ENCODE data around the gene PSMD1.

The PSMD1 gene

GRCh38 chr2:231036131-231036530, 20.5 kb upstream of the PSMD1 start:
- DNase-seq, result no peak

GRCh38 chr2:231036578-231037106, 20.0 kb upstream of the PSMD1 start:
- no peak for DNase-seq

- no peak for DNase-seq
These were observed 19.4 kb upstream of the PSMD1 start, which contains the start of gene C2orf72 for GRCh38 chr2:231037202-231037730. TSS of gene C2orf72 (plus strand) at chr2:231037523. CDS start at chr2:231037566, 43 bp downstream.

GRCh38 chr2:231037731-231038482, 18.8 kb upstream of the PSMD1 start:
- no peak for DNase-seq

GRCh38 chr2:231038483-231039293, 18.0 kb upstream of the PSMD1 start:
- DNase-seq, result no peak

GRCh38 chr2:231039294-231039664, 17.4 kb upstream of the PSMD1 start:
- DNase-seq, result no peak

- no peak for DNase-seq
These were observed 16.8 kb upstream of the PSMD1 start for GRCh38 chr2:231039821-231040364.

- no peak for DNase-seq
These were observed 15.5 kb upstream of the PSMD1 start for GRCh38 chr2:231041061-231041689.

DNA sequence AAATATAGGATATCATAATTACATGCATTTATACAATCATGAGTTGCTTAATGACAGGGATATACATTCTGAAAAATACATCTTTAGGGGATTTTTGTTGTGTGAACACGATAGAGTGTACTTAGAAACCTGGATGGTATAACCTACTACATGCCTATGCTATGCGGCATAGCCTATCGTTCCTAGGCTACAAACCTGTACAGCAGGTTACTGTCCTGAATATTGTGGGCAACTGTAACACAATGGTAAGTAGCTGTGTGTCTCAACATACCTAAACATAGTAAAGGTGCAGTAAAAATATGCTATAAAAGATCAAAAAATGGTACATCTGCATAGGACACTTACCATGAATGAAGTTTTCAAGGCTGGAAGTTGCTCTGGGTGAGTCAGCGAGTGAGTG, 12.9 kb upstream of the PSMD1 start:
- DNase-seq, result no peak

- no peak for DNase-seq
These were observed 9.8 kb upstream of the PSMD1 start for GRCh38 chr2:231046916-231047273.

DNA sequence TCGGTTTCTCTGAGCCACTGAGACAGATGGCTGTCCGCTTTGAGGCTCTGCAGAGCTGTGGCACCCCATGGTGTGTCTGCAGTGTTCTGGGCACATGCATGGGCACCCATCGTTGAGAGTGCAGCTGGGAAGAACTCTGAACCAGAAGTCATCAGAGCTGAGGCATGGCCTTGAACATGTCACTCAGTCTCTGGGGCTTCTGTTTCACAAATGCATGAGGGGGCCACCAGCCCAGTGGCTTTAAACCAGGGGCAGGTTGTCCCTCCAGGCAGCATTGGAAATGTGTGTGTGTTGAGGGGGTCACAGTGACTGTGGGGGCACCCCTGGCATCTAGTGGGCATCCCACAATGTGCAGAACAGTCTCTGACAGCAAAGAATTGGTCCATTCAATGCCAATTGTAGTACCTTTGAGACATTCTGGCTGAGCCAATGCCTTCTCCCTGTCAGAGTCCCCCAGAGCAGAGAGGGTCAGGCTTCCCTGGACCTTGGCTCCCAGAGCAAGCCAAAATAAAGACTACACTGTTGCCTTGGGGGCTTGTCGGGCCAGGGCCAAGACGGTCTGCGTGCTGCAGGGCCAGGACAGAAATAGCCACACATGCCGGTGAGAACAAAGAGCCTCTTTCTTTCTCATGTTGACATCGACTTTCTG, 9.3 kb upstream of the PSMD1 start:
- no peak for DNase-seq

DNA sequence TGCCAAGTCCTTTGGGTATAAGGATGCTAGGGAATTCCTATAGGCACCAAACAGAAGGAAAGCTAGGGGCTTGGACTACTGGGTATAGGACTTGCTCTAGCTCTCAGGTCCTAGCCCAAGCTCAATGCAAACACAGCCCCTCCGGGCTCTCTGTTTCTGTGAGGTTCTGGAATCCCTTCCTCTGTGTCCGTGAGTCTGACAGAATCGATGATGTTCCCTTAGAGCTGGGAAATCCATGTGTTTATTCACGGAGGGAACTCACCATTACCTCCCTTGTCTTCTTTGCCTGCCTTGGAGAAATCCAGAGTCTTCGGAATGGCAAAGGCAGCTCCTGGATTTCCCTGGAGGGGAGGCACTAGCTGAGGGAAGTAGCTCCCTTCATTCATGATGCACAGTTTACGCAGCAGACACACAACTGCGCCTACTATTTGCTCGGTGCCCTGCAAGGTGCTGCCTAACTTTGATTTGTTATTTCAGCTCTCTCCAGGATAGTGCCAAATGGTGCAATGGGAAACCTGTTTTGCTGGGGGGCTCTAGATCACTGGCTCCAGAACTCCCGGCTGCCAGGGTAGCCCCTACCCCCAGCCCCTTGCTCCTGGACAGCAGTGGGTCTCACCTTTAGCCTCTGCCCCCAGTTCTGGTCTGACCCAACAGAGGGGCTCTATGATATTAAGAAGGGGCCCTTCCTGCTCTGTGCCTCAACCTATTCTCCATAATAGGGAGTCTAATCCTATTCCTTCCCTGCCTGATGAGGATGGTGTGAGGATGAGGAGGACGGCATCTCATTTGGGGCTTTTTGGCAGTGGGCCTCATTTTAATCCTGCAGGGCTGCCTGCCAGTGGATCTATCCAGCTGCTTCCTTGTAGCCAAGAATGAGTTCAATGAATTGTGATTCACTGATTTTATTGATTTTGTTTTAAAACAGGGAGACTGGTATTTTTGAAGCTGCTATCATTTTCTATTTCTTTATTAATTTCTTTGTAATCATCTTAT, 8.4 kb upstream of the PSMD1 start:
- no peak for DNase-seq

DNA sequence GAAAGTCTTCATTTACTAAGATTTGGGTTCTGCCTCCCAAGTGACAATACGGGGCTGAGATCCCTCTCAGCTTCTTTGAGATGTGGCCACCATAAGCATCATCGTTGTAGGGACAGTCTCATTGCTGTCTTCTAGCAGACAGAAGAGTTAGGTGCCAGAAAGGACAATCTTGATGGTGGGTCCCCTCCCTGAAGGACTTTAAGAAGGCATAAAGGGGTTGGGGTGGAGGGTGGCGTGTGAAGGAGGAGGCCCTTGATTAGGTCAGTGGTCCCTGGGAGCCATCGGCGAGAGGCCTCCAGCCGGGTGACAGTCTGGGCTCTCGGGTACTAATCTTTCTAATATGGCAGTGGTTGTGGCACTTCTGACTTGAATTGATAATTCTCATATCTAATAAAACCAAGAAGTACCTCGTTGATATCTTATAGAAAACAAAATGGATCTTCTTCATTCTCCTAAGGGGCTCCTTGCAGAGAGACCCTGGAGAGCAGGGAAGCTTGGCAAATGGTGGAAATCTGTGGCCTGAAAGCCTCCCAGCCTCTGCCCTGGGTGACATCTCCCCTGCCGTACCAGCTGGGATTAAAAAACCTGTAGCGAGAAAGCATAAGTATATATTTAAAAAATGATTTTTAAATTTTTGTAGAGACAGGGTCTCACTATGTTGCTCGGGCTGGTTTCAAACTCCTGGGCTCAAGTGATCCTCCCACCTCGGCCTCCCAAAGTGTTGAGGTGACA, 7.2 kb upstream of the PSMD1 start:
- no peak for DNase-seq

DNA sequence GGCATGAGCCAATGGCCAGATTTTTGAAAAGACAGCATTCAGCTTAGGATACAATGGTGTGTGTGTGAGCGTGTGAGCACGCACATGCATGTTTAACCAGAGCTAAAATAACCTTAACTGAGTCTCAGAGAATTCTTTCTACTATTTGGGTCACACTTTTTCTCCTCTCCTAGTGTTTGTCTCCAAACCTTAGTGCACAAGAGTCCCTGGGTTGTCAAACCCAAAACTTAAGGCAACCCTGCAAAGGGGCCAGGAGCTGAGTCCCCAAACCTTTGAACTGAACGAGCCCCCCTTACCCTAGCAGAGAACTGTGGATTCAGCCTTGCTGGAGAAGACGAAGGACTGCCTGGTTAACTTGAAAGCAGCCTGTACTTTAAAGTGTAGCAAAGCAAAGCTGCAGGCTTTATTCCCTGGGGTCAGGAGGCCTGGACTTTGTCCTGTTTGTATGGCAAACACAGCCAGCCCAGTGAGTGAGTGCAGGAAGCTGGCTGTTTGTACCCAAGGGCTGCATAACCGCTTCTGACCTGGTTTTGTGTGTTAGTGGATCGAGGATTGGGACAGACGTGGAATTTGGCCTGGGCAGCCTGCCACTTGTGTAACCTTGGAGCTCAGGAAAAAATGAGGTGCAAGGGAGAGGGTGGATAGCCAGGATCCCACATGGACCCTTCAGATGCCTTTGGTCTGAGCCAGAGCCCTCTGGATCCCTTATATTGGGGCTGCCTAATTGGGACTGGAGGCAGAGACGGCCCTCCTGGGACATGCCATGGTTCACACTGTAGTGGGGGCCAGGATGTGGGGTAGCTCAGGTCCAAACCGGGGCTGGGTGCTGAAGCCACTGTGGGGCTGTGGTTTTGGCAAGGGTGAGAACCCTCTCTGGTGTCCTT, 6.4 kb upstream of the PSMD1 start:
- no peak for DNase-seq

DNA sequence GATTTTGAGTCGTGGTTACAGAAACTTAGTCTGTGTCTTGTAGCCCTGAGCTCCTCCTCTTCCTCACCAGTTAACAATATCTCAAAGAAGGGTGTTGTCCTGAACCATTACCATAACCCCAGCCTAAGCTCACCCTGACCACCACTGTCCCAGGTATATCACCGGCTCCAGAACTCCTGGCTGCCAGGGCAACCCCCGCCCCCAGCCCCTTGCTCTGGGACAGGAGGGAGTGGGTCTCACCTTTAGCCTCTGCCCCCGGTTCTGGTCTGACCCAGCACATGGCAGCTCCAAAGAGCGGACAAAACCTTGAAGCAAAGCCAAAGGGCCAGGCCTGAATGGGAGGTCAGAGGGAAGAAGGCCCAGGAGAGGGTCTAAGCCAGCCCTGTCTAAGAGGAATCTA, 5.6 kb upstream of the PSMD1 start:
- no peak for DNase-seq

- peak; percentile 83 for DNase-seq
These were observed 3.9 kb upstream of the PSMD1 start for GRCh38 chr2:231052494-231053451.

DNA sequence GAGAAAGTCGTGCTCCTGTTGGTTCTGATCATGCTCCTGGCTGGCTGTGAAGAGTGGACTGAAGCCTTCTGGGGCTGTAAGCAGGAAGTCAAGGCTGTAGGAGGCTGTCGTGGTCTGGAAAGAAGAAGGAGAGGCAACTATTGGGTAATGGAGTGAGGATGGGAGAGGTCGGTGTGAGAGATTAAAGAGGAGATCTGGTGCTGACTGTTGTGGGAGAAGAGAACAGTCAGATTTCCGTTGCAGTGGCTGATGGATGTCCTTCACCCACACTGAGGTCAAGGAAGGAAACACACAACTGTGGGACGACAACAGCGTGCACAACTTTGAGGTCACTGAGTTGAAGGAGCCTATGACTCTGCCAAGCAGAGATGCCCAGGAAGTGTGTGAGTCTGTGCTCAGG, 2.8 kb upstream of the PSMD1 start:
- DNase-seq, result no peak

GRCh38 chr2:231057590-231057989, 923 bp downstream of the PSMD1 start:
- DNase-seq, result peak; percentile 16
